Tibial artery (tissue), 4 donors: ENCODE data around the gene STOML1.

Source experiments
- DNase-seq, 2 donors: peaks; one replicate each; pipeline ENCODE4 v3.0.0-alpha.2; 2019
- H3K27ac ChIP-seq, 2 donors: fragments of 200-600 bp; sonication (generic) in 1 of 2; 1 replicate in 1 of 2; 2 replicates in 1 of 2; pipeline ENCODE4 v1.5.1; 2018 to 2019; ENCODE audit warnings: mild to moderate bottlenecking in 1 of 2
- H3K27me3 ChIP-seq, 2 donors: fragments of 200-600 bp; sonication (generic) in 1 of 2; one replicate each; pipeline versions ENCODE4 v1.5.1 to v1.6.0; 2016 to 2019
- H3K36me3 ChIP-seq, 3 donors: fragments of 200-600 bp; sonication (generic) in 2 of 3; one replicate each; pipeline ENCODE4 v1.5.1; 2016 to 2019; ENCODE audit warnings: mild to moderate bottlenecking in 2 of 3
- H3K4me1 ChIP-seq, 4 donors: fragments of 200-600 bp; sonication (generic) in 2 of 4; 1 replicate in 3 of 4; 2 replicates in 1 of 4; pipeline ENCODE4 v1.5.1; 2016 to 2019
- H3K4me3 ChIP-seq, 2 donors: fragments of 200-600 bp; sonication (generic) in 1 of 2; 1 replicate in 1 of 2; 2 replicates in 1 of 2; pipeline ENCODE4 v1.5.1; 2018 to 2019; ENCODE audit warnings: mild to moderate bottlenecking in 2 of 2
- H3K9me3 ChIP-seq, 3 donors: fragments of 200-600 bp; sonication (generic) in 1 of 3; one replicate each; pipeline ENCODE4 v1.5.1; 2016 to 2019
- intact Hi-C: fragments of 100-400 bp; cut with DNase I; formaldehyde crosslinking; loops from one replicate; pipeline ENCODE4 v1.15.0; 2023; ENCODE audit warnings: low total_unique reads
- TF ChIP-seq, protein P1 (sequence below), 2 experiments: fragments of 200-600 bp in 1 of 2; fragments of 450-650 bp in 1 of 2; IDR thresholded peaks; one replicate each; pipeline ENCODE4 v1.5.1; 2017 to 2019; ENCODE audit warnings: antibody characterized with exemption in 2 of 2, mild to moderate bottlenecking in 1 of 2, moderate library complexity in 1 of 2

The STOML1 gene

DNA sequence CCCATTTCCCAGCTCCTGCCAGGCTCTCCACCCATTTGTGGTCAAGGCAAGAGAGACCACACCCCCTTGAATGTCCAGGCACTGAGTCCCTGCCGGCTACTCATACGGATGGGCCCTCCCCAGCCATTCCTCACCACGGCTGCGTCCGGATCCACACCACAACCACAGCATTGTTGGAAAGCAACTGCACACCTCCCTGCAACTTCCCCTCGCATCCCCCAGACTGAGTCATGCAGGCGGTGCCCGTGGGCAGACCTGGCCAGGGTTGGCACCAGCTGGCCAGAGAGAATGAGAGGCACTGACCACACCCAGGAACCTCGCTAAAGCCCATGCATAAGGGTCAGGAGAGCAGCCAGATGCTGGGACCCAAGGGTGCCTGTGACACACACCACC lies 35.4 kb downstream of the STOML1 start:
- peak; percentile 60 to 83 for DNase-seq
- peak overlapping the region; percentile 37 to 42 for H3K27ac ChIP-seq
- H3K9me3 ChIP-seq, result no peaks in the 10 kb centered on the region
- intact Hi-C loops, result no loop called here
- peaks cover 5 to 38% (median 28%) of the 10 kb centered on the region in 4 donors for H3K4me1 ChIP-seq
- no peak overlapping the region for H3K4me3 ChIP-seq
- TF ChIP-seq, protein P1, sequence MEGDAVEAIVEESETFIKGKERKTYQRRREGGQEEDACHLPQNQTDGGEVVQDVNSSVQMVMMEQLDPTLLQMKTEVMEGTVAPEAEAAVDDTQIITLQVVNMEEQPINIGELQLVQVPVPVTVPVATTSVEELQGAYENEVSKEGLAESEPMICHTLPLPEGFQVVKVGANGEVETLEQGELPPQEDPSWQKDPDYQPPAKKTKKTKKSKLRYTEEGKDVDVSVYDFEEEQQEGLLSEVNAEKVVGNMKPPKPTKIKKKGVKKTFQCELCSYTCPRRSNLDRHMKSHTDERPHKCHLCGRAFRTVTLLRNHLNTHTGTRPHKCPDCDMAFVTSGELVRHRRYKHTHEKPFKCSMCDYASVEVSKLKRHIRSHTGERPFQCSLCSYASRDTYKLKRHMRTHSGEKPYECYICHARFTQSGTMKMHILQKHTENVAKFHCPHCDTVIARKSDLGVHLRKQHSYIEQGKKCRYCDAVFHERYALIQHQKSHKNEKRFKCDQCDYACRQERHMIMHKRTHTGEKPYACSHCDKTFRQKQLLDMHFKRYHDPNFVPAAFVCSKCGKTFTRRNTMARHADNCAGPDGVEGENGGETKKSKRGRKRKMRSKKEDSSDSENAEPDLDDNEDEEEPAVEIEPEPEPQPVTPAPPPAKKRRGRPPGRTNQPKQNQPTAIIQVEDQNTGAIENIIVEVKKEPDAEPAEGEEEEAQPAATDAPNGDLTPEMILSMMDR (IDR thresholded peaks at IDR 0.05), result no peak
- H3K27me3 ChIP-seq, result no peaks in the 10 kb centered on the region
- no peaks in the 10 kb centered on the region for H3K36me3 ChIP-seq

DNA sequence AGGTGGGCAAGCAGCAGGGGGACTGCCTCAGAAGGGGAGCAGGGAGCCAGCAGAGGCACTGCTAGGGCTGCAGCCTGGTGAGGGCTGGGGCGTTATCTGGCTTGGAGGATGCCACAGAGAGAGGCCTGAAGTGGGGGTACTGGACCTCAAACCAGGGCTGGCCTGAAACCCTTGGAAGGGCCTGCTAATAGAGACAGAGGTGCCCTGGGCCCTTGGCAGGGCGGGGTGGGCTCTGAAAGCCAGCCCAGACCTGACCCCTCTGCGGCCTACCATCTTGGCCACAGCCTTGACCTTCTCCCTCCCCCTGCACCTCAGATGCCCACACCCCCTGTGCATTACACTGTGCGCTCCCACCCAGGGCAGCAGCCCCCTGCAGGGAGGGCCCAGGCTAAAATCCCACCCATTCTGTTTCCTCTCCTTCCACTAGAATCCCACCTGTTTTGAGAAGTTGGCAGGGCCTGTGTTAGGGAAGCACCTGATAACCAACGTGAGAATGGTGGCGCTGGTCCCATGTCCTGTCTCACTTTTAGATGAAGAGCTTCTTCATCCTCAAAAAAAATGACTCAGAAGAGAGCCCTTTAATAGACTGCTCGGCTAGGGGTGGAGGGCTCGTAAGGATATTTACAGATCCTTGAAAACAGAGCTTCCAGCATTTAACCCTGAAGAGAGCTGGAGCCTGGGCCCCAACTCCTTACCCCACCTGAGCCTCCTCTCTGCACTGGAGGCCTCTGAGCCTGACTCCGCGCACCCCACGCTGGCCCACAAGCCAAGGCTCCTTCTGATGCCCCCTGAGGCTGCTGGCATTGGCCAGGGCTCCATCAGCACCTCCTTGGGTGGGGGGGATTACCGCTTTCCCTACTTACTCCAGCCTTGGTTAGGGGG lies 36.0 kb downstream of the STOML1 start:
- peak in 1 of 2 donors; percentile 61 for DNase-seq
- Histone ChIP-seq H3K4me1 (peaks cover 11 to 42% (median 32%) of the 10 kb centered on the region in 4 donors), H3K27me3 (no peaks in the 10 kb centered on the region), H3K27ac (peak overlapping the region; percentile 37 to 42), H3K4me3 (no peak overlapping the region), H3K9me3 (no peaks in the 10 kb centered on the region), H3K36me3 (no peaks in the 10 kb centered on the region)
- TF ChIP-seq, protein P1 (IDR thresholded peaks at IDR 0.05), result no peak
- intact Hi-C loops, result no loop called here

DNA sequence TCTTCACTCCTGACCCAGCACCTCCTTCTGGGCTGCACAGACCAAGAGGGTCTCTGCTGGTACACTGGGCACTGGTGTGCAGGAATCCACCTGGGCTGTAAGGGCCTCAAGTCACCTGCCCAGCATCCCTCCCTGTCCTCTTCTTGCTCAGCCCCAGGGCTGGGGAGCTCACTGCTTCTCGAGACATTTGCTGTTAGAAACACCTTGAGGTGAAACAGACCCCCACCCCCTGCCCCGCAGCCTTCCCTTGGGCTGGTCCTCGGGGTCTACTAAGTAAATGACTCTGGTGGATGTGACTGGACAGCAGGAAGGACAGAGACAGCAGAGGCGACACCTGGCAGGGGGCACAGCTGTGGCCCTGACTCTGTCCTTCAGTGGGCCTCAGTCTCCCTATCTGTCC lies 36.8 kb downstream of the STOML1 start:
- Histone ChIP-seq H3K36me3 (no peaks in the 10 kb centered on the region), H3K27me3 (no peaks in the 10 kb centered on the region), H3K27ac (peak overlapping the region in 1 of 2 donors; percentile 37), H3K9me3 (no peaks in the 10 kb centered on the region), H3K4me3 (no peak overlapping the region), H3K4me1 (peaks cover 15 to 50% (median 40%) of the 10 kb centered on the region in 4 donors)
- TF ChIP-seq, protein P1 (IDR thresholded peaks at IDR 0.05), result no peak
- DNase-seq, result peak in 1 of 2 donors; percentile 48
- intact Hi-C loops, result no loop called here

DNA sequence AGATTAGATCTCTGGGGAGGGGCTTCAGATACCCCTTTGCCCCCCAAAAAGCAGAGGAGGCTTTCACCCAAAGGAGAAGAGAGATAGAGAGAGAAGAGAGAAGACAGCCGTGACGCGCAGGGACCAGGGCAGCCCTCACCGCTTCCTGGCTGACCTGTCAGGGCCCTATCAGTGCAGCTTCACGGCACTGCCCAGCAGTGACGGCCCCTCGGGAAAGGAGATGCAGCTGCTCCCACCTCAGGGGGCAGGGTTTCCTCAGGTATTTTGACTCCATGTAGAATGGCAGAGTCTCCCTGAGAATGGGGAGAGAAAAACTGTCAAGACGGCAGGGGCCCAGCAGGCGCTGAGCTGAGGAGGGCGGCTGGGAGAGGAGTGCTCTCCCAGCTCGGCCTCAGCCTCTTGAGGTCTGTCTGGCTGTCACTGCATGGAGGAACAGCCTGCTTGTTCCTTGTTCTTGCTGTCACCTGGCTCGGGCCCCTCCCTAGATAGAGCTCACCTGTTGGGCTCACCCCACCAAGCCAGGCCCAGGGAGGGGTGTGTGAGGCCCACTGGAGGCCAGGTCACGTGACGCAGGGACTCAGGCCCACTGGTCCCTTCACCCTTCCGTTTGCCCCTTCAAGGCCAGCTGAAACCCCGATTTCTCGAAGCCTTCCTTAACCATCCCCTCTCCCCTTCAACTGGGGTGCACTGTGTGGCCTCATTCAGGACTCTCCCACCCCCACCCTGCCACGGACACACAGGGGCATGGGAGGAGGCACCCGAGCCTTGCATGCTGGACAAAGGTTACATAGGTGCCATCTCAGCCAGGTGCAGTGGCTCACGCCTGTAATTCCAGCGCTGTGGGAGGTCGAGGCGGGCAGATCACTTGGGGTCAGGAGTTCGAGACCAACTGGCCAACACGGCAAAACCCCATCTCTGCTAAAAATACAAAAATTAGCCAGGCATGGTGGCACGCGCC lies 37.6 kb downstream of the STOML1 start:
- Histone ChIP-seq H3K27ac (peak overlapping the region; percentile 95 to 97), H3K4me1 (peaks cover 15 to 55% (median 40%) of the 10 kb centered on the region in 4 donors), H3K27me3 (no peaks in the 10 kb centered on the region), H3K4me3 (no peak overlapping the region), H3K9me3 (no peaks in the 10 kb centered on the region), H3K36me3 (peaks cover 3 to 4% (median 3%) of the 10 kb centered on the region in 3 donors)
- TF ChIP-seq, protein P1 (IDR thresholded peaks at IDR 0.05), result no peak
- DNase-seq, result peak in 1 of 2 donors; percentile 66
- intact Hi-C loops, result no loop called here

DNA sequence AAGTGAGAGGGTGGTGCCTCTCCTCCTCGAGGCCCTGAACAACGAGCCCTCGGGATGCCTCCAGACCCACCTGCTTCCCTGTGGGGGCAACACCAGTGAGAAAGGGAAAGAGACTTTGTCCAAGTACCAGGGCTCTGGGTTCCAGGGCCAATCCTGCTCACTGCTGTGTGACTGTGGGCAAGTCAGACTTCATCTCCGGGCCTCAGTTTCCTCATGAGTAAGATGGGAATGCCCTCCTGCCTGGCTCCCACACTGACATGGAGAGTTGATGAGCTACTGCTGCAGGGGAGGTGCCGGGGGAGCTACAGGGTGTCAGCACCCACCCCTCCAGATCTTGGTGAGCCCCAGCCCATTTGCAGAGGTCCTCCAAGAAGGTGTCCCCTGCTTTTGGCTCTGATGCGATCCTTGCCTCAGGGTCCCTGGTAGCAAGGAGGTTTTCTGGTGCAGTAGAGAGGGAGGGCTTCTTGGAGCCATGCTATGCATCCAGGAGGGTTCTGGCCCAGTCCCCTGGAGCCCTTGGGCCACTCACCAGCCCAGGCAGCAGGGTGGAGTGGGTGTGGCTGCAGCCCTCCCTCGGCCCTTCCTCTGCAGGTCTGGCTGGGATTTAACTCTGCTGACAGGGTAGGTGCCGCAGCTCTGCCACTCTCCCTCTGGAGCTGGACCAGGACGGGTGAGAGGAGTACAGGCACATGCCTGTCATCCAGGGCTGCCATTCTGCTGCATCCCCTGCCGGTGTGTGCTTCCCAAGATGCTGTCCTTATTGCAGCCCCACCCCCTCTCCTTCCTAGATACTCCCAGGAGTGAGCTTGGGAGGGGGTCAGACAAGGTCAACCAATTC lies 39.0 kb downstream of the STOML1 start:
- Histone ChIP-seq H3K27ac (peak overlapping the region; percentile 95 to 97), H3K27me3 (no peaks in the 10 kb centered on the region), H3K4me1 (peaks cover 15 to 55% (median 40%) of the 10 kb centered on the region in 4 donors), H3K36me3 (peaks cover 6 to 18% (median 17%) of the 10 kb centered on the region in 3 donors), H3K9me3 (no peaks in the 10 kb centered on the region), H3K4me3 (no peak overlapping the region)
- TF ChIP-seq, protein P1 (IDR thresholded peaks at IDR 0.05), result no peak
- DNase-seq, result peak; percentile 19 to 67
- intact Hi-C loops, result no loop called here
